HepG2 (cell line): ENCODE measurements around the gene PSD. TPM values are rescaled to one million over a fixed set of nuclear protein-coding genes. Genes with fewer than 3 reads are reported as not detected.

Experiments used
- ATF5 ChIP-seq: sonication (generic); formaldehyde crosslinking; IDR thresholded peaks from 2 replicates; pipeline ENCODE4 v1.4.0; 2020; ENCODE audit warnings: mild to moderate bottlenecking, low read depth, missing genetic modification reagents
- CREB3 ChIP-seq: sonication (generic); formaldehyde crosslinking; IDR thresholded peaks from 2 replicates; pipeline ENCODE4 v1.5.0; 2020; ENCODE audit warnings: missing genetic modification reagents
- CREBL2 ChIP-seq: sonication (generic); formaldehyde crosslinking; IDR thresholded peaks from 2 replicates; pipeline ENCODE4 v1.8.1; 2023; ENCODE audit warnings: missing genetic modification reagents, mild to moderate bottlenecking, borderline replicate concordance
- E2F1 ChIP-seq: sonication (generic); formaldehyde crosslinking; IDR thresholded peaks from 2 replicates; pipeline ENCODE4 v1.5.0; 2020; ENCODE audit warnings: missing genetic modification reagents
- EP300 ChIP-seq, 3 experiments: sonication (generic) in 1 of 3; formaldehyde crosslinking in 1 of 3; IDR thresholded peaks; 2 replicates each; pipeline versions ENCODE4 v1.5.1 to v1.6.1; 2011 to 2020; ENCODE audit warnings: low read depth in 2 of 3, low read length in 2 of 3, borderline replicate concordance in 1 of 3, improper control_type of control experiment in 1 of 3, mild to moderate bottlenecking in 1 of 3, missing genetic modification reagents in 1 of 3, moderate library complexity in 1 of 3
- GABPA ChIP-seq, 2 experiments: IDR thresholded peaks; 2 replicates each; pipeline ENCODE4 v1.6.1; 2011 to 2016; ENCODE audit warnings: low read depth in 2 of 2, low read length in 1 of 2, missing biosample characterization in 1 of 2, missing genetic modification characterization in 1 of 2
- HNF1A ChIP-seq, 2 experiments: sonication (generic) in 1 of 2; formaldehyde crosslinking in 1 of 2; IDR thresholded peaks; 2 replicates each; pipeline versions ENCODE4 v1.4.0 to v1.6.1; 2016 to 2020; ENCODE audit warnings: borderline replicate concordance in 1 of 2, low read depth in 1 of 2, mild to moderate bottlenecking in 1 of 2, missing genetic modification reagents in 1 of 2
- NCOA1 ChIP-seq: sonication (generic); formaldehyde crosslinking; IDR thresholded peaks from 2 replicates; pipeline ENCODE4 v1.9.0; 2021; ENCODE audit warnings: missing genetic modification reagents
- TBP ChIP-seq: sonication (generic); formaldehyde crosslinking; IDR thresholded peaks from 2 replicates; pipeline ENCODE4 v1.5.0; 2020; ENCODE audit warnings: missing genetic modification reagents
- ZNF501 ChIP-seq: sonication (generic); formaldehyde crosslinking; IDR thresholded peaks from 2 replicates; pipeline ENCODE4 v1.5.1; 2020; ENCODE audit warnings: mild to moderate bottlenecking, moderate library complexity, missing genetic modification reagents
- ZNF580 ChIP-seq: IDR thresholded peaks from 2 replicates; pipeline ENCODE4 v1.6.1; 2016; ENCODE audit warnings: low read depth, borderline replicate concordance
- ZNF616 ChIP-seq: sonication (generic); formaldehyde crosslinking; IDR thresholded peaks from 2 replicates; pipeline ENCODE4 v1.5.0; 2020; ENCODE audit warnings: low read depth, mild to moderate bottlenecking, missing genetic modification reagents
- ZNF672 ChIP-seq: sonication (generic); formaldehyde crosslinking; IDR thresholded peaks from 2 replicates; pipeline ENCODE4 v1.8.1; 2022; ENCODE audit warnings: missing genetic modification reagents
- ZNF713 ChIP-seq: sonication (generic); formaldehyde crosslinking; IDR thresholded peaks from 2 replicates; pipeline ENCODE4 v1.4.0; 2020; ENCODE audit warnings: mild to moderate bottlenecking, missing genetic modification reagents
- ZNF776 ChIP-seq: sonication (generic); formaldehyde crosslinking; IDR thresholded peaks from 2 replicates; pipeline ENCODE4 v1.4.0; 2020; ENCODE audit warnings: mild to moderate bottlenecking, missing genetic modification reagents
- polyA plus RNA-seq, 8 experiments: library from polyadenylated mRNA; depleted of rRNA in 3 of 8; stranded (reverse) in 7 of 8; unstranded in 1 of 8; fragments of >200 nt; fragmentation: Illumina TruSeq in 4 of 8; extraction: Trizol in 4 of 8; gene quantifications; 2 replicates each; pipeline versions ENCODE4 v1.2.1 to v1.2.3, GENCODE V29; 2011 to 2016; ENCODE audit warnings: low read depth in 4 of 8, missing spikeins in 1 of 8, mixed read lengths in 1 of 8; ENCODE audit not compliant: insufficient read depth in 1 of 8
- total RNA-seq, 5 experiments: library from RNA; depleted of rRNA; stranded (reverse); fragments of >200 nt; fragmentation: Illumina TruSeq; extraction: Trizol; gene quantifications; 2 replicates each; pipeline ENCODE4 v1.2.3, GENCODE V29; 2016; ENCODE audit warnings: low read depth in 1 of 5
- TF ChIP-seq, protein P1 (sequence below): sonication (generic); formaldehyde crosslinking; IDR thresholded peaks from 2 replicates; pipeline ENCODE4 v1.8.1; 2023; ENCODE audit warnings: mild to moderate bottlenecking, moderate library complexity, missing genetic modification reagents

Gene PSD
- total and polyA plus RNA-seq, 2 of the 13 experiments (the other 11 are each of a cell fraction or from before 2014, with no cell fraction given), result 0.35 to 0.58 TPM

- TF ChIP-seq ZNF776 (CRISPR knock-in tag) (peak; percentile 67; the same call in 1 of the 2 replicates), CREBL2 (no peak), ZNF672 (no peak), NCOA1 (CRISPR knock-in tag) (no peak), CREB3 (peak; percentile 80; the same call in 1 of the 2 replicates), EP300 (IDR thresholded peaks at IDR 0.05; ENCODE audit: low read depth in 2 of 2, low read length in 2 of 2) (no peak), EP300 (CRISPR knock-in tag; IDR thresholded peaks at IDR 0.05; ENCODE audit: borderline replicate concordance) (no peak), ZNF616 (0 out of 2 replicates have a peak, but pooled peaks have one; percentile 28), GABPA (IDR thresholded peaks at IDR 0.05; ENCODE audit: low read depth, low read length) (no peak), GABPA (CRISPR knock-in tag; IDR thresholded peaks at IDR 0.05; ENCODE audit: low read depth) (peak; percentile 41), ATF5 (CRISPR knock-in tag) (no peak), ZNF580 (peak; percentile 77; the same call in 1 of the 2 replicates), TBP (0 out of 2 replicates have a peak, but pooled peaks have one; percentile 41), ZNF501 (CRISPR knock-in tag) (peak; percentile 36; the same call in 1 of the 2 replicates), E2F1 (CRISPR knock-in tag) (peak; percentile 66; the same call in 1 of the 2 replicates), ZNF713 (no peak), HNF1A (IDR thresholded peaks at IDR 0.05; ENCODE audit: low read depth) (no peak), HNF1A (CRISPR knock-in tag; IDR thresholded peaks at IDR 0.05; ENCODE audit: borderline replicate concordance) (0 out of 2 replicates have a peak, but pooled peaks have one; percentile 41)
- TF ChIP-seq, protein P1, sequence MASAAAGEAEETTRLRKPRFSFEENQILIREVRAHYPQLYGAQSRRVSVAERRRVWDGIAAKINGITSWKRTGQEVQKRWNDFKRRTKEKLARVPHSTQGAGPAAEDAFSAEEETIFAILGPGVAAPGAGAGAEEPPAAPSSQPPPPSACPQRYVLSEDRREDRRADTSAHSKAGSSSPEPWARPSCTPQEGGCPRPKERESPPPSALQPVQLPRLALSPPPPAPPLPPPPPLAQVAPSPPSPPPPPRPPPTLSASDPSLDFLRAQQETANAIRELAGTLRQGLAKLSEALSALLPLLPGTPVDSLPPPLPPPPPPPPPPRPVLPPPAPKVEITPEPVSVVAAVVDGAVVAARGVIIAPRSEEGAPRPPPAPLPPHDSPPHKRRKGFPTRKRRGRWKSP, result no peak
Measured at GRCh38 chr10:102419269-102420180, 940 bp upstream of the PSD start (continued).
